Measurements from ENCODE around the gene LEMD3.

GRCh38 chr12:65123435-65124063, 45.8 kb upstream of the LEMD3 start:
- TF ChIP-seq CTCF (IDR thresholded peaks at IDR 0.05; ENCODE audit: borderline replicate concordance, extremely low read depth, low read length, poor library complexity, severe bottlenecking): peak; percentile 56
- no peak for TF ChIP-seq EZH2 (IDR thresholded peaks at IDR 0.05; ENCODE audit: borderline replicate concordance, low read depth, low read length, severe bottlenecking)

Data from DND-41 (cell line).